ENCODE results near the gene CSNK1D. TPM values are rescaled to one million over a fixed set of nuclear protein-coding genes. Genes with fewer than 3 reads are reported as not detected.

CSNK1D gene
- total and polyA plus RNA-seq, 2 experiments from 2014 or later: 55.3 to 66.4 TPM

DNA sequence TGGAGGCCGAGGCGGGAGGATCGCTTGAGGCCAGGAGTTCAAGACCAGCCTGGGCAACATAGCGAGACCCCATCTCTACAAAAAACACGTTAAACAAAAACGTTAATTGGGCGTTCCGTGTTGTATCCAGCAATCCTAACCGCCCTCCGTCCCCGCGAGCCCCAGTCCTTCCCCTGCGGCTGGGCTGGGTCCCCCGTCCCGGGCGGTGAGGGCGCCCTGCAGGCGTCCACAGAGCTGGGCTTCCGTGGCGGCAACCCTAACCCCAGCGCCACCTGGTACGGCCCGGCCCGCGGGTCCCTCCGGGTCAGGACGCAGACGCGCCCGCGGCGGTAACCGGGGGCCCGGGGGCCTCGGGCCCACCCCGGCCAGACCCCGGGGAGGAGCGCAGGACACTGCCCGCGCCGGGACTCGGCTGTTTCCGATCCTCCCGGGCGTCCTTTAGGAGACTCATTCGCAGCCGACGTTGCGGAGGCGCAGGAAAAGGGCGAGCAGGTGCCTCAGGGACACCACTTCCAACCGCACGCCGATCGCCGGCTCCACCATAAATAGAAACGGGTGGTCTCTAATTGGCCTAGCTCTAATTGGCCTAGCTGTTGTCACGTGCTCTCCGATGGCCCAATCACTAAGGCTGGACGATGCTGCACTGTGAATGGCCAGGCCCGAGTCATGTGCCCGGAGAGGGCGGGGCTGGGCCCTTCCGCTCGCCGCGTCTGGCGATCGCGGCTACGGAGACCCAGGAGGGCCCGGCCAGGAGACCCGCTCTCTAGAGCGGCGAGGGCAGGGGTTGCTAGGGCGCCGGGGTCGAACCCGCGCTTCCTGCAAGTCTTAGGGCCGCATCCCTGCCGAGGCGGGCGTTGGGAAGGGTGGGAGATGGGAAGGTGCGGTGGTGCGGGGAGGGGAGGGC is 19.0 kb upstream of the CSNK1D start:
- H2AFZ ChIP-seq: peak overlapping the region; percentile 76; the same call in 1 of the 2 replicates
- peak; percentile 96 for ATAC-seq
- peaks cover 4% of the 10 kb centered on the region; the same call in 1 of the 2 replicates for H3K27me3 ChIP-seq (ENCODE audit: insufficient read depth)
- H3K4me3 Mint-ChIP-seq: peak overlapping the region; percentile 80
- H3K79me2 ChIP-seq (replicated peaks; ENCODE audit: insufficient read depth): 0 out of 2 replicates have a peak, but pooled peaks cover 3% of the 10 kb centered on the region
- H3K4me1 Mint-ChIP-seq: peaks cover 23% of the 10 kb centered on the region
- peaks cover 8% of the 10 kb centered on the region; the same call in 1 of the 2 replicates for H3K4me1 ChIP-seq (ENCODE audit: insufficient read depth)
- H3K36me3 ChIP-seq (ENCODE audit: insufficient read depth): no peaks in the 10 kb centered on the region
- peaks cover 19% of the 10 kb centered on the region for H3F3A ChIP-seq (replicated peaks; ENCODE audit: low read depth)
- H3K27ac ChIP-seq (ENCODE audit: low read depth): peak overlapping the region; percentile 87
- peak overlapping the region; percentile 77 for H3K4me3 ChIP-seq
- H3K9me2 ChIP-seq (ENCODE audit: insufficient read depth): no peaks in the 10 kb centered on the region
- H3K36me3 Mint-ChIP-seq (ENCODE audit: low read depth): no peaks in the 10 kb centered on the region
- peak overlapping the region; percentile 83 for H3K4me2 ChIP-seq
- H3K27me3 Mint-ChIP-seq (ENCODE audit: insufficient read depth, low read depth, poor library complexity): peaks cover 8% of the 10 kb centered on the region
- no peaks in the 10 kb centered on the region for H4K20me1 ChIP-seq (replicated peaks; ENCODE audit: insufficient read depth)
- peak; percentile 99 for DNase-seq (ENCODE audit: low spot score)
- TF ChIP-seq STAT1 (IDR thresholded peaks at IDR 0.05; ENCODE audit: unreplicated experiment): no peak
- TF ChIP-seq, protein P1, sequence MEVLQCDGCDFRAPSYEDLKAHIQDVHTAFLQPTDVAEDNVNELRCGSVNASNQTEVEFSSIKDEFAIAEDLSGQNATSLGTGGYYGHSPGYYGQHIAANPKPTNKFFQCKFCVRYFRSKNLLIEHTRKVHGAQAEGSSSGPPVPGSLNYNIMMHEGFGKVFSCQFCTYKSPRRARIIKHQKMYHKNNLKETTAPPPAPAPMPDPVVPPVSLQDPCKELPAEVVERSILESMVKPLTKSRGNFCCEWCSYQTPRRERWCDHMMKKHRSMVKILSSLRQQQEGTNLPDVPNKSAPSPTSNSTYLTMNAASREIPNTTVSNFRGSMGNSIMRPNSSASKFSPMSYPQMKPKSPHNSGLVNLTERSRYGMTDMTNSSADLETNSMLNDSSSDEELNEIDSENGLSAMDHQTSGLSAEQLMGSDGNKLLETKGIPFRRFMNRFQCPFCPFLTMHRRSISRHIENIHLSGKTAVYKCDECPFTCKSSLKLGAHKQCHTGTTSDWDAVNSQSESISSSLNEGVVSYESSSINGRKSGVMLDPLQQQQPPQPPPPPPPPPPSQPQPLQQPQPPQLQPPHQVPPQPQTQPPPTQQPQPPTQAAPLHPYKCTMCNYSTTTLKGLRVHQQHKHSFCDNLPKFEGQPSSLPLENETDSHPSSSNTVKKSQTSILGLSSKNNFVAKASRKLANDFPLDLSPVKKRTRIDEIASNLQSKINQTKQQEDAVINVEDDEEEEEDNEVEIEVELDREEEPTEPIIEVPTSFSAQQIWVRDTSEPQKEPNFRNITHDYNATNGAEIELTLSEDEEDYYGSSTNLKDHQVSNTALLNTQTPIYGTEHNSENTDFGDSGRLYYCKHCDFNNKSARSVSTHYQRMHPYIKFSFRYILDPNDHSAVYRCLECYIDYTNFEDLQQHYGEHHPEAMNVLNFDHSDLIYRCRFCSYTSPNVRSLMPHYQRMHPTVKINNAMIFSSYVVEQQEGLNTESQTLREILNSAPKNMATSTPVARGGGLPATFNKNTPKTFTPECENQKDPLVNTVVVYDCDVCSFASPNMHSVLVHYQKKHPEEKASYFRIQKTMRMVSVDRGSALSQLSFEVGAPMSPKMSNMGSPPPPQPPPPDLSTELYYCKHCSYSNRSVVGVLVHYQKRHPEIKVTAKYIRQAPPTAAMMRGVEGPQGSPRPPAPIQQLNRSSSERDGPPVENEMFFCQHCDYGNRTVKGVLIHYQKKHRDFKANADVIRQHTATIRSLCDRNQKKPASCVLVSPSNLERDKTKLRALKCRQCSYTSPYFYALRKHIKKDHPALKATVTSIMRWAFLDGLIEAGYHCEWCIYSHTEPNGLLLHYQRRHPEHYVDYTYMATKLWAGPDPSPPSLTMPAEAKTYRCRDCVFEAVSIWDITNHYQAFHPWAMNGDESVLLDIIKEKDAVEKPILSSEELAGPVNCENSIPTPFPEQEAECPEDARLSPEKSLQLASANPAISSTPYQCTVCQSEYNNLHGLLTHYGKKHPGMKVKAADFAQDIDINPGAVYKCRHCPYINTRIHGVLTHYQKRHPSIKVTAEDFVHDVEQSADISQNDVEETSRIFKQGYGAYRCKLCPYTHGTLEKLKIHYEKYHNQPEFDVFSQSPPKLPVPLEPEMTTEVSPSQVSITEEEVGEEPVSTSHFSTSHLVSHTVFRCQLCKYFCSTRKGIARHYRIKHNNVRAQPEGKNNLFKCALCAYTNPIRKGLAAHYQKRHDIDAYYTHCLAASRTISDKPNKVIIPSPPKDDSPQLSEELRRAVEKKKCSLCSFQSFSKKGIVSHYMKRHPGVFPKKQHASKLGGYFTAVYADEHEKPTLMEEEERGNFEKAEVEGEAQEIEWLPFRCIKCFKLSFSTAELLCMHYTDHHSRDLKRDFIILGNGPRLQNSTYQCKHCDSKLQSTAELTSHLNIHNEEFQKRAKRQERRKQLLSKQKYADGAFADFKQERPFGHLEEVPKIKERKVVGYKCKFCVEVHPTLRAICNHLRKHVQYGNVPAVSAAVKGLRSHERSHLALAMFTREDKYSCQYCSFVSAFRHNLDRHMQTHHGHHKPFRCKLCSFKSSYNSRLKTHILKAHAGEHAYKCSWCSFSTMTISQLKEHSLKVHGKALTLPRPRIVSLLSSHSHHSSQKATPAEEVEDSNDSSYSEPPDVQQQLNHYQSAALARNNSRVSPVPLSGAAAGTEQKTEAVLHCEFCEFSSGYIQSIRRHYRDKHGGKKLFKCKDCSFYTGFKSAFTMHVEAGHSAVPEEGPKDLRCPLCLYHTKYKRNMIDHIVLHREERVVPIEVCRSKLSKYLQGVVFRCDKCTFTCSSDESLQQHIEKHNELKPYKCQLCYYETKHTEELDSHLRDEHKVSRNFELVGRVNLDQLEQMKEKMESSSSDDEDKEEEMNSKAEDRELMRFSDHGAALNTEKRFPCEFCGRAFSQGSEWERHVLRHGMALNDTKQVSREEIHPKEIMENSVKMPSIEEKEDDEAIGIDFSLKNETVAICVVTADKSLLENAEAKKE (CRISPR knock-in tag; IDR thresholded peaks at IDR 0.05): no peak
- no peak for TF ChIP-seq CREB1 (CRISPR knock-in tag; IDR thresholded peaks at IDR 0.05; ENCODE audit: low read depth)
- TF ChIP-seq EZH2phosphoT487 (IDR thresholded peaks at IDR 0.05; ENCODE audit: unreplicated experiment): no peak
- TF ChIP-seq NANOG (IDR thresholded peaks at IDR 0.05; ENCODE audit: borderline replicate concordance): no peak
- TF ChIP-seq, protein P2, sequence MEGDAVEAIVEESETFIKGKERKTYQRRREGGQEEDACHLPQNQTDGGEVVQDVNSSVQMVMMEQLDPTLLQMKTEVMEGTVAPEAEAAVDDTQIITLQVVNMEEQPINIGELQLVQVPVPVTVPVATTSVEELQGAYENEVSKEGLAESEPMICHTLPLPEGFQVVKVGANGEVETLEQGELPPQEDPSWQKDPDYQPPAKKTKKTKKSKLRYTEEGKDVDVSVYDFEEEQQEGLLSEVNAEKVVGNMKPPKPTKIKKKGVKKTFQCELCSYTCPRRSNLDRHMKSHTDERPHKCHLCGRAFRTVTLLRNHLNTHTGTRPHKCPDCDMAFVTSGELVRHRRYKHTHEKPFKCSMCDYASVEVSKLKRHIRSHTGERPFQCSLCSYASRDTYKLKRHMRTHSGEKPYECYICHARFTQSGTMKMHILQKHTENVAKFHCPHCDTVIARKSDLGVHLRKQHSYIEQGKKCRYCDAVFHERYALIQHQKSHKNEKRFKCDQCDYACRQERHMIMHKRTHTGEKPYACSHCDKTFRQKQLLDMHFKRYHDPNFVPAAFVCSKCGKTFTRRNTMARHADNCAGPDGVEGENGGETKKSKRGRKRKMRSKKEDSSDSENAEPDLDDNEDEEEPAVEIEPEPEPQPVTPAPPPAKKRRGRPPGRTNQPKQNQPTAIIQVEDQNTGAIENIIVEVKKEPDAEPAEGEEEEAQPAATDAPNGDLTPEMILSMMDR (conservative IDR thresholded peaks at IDR 0.05; ENCODE audit: low read depth in 2 of 2): no peak
- no peak for TF ChIP-seq JUNB (IDR thresholded peaks at IDR 0.05; ENCODE audit: unreplicated experiment)
- peak; percentile 90 for TF ChIP-seq POLR2AphosphoS5 (IDR thresholded peaks at IDR 0.05; ENCODE audit: low read depth)
- H3K27ac Mint-ChIP-seq: no peak overlapping the region
- no peaks in the 10 kb centered on the region for H3K9me3 Mint-ChIP-seq
